GM18867 (cell line): Measurements from ENCODE around the gene LUC7L3.
"Not testable (repeated sequence)": the region's sequence is repeated elsewhere in the genome, so short reads cannot be mapped to it uniquely, and the experiment has no call there.

Experiments used
- ATAC-seq: cut with Tn5 transposase; IDR thresholded peaks from one replicate; pipeline ENCODE4 v1.9.1; 2021; ENCODE audit warnings: mild to moderate bottlenecking, moderate library complexity; ENCODE audit not compliant: unreplicated experiment

Gene LUC7L3

DNA sequence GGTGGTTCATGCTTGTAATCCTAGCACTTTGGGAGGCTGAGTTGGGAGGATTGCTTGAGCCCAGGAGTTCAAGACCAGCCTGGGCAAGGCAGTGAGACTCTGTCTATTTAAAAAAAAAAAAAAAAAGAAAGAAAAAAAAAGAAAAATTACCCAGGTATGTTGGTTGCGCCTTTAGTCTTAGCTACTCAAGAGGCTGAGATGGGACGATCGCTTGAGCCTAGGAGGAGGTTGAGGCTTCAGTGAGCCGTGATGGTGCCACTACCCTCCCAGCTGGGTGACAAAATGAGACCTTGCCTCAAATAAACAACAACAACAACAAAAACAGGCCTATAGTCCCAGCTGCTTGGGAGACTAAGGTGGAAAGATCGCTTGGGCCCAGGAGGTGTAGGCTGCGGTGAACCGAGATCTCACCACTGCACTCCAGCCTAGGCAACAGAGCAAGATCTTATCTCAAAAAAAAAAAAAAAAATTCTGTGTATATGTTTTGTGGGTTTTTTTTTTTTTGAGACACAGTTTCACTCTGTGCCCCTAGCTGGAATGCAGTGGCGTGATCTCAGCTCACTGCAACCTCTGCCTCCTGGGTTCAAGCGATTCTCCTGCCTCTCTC is 60.4 kb downstream of the LUC7L3 start:
- ATAC-seq, result no peak

DNA sequence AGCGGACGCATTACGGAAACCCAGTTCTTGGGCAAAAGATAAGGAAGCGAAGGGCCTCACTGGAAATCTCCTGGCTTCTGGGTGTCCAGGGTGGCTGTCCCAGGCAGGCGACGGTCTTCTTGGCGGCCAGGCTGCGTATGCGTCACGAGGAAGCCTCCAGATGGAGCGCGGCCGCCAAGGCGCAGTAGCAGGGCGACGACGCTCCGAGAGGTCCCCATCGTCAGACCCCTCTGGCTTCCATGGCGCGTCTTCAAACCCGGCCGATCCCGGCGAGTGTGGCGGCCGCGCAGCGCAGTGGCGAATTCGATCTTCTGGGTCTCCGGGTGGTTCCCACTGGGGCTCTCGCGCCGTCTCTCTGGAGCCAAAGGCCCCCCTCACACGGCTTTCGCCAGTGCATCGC is 61.8 kb downstream of the LUC7L3 start:
- ATAC-seq, result no peak

DNA sequence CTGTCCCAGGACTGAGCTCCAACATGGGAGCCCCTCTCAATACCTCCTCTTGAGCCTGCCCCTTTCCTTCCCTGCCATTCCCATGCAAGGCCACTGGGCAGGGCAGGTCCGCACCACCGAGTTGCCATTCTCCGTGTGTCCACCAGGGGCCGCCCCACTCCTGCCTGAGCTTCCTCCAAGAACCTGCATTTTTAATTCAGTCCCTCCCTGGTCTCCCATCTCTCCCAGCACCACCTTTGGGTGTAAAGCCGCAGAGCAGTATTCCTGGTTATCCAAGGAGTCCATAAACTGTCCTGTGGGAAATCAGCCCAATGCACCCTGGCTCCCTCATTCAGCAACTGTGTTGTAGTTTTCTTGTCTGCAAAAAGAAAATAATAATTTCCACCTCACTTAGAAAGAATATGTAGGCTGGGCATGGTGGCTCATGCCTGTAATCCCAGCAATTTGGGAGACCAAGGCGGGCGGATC is 63.8 kb downstream of the LUC7L3 start:
- ATAC-seq, result peak; percentile 58

DNA sequence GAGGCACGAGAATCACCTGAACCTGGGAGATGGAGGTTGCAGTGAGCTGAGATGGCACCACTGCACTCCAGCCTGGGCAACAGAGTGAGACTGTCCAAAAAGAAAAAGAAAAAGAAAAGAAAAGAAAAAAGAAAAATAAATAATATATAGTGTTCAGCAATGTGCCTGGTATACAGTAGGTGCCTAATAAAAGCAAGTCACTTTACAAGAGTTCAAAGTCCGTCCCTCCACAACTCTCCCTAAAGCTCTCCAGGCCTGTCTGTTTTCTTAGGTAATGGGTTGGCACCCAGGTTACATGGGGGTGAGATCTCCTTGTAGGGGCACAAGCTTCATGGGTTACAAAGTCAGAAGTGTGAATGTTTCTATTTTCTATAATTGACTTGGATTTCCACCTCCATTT is 64.5 kb downstream of the LUC7L3 start:
- no peak for ATAC-seq

DNA sequence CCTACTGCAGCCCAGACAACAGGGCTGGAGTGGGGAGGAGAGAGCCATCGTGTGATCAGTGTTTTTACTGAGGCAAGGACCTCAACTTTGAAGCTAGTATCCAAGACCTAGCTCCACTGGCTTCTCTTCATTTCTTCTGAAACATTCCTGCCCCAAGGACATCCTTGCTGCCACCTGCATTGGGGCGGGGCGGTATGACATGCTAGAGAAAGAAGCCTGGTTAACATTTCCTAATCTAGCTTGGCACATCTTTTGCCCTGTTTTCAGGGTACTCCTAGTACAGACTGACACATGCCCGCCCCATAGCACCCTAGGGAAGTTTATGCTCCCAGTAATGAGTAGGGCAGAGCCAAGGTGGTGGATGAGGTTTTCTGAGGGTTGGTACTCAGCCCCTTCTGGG is 65.7 kb downstream of the LUC7L3 start:
- no peak for ATAC-seq

DNA sequence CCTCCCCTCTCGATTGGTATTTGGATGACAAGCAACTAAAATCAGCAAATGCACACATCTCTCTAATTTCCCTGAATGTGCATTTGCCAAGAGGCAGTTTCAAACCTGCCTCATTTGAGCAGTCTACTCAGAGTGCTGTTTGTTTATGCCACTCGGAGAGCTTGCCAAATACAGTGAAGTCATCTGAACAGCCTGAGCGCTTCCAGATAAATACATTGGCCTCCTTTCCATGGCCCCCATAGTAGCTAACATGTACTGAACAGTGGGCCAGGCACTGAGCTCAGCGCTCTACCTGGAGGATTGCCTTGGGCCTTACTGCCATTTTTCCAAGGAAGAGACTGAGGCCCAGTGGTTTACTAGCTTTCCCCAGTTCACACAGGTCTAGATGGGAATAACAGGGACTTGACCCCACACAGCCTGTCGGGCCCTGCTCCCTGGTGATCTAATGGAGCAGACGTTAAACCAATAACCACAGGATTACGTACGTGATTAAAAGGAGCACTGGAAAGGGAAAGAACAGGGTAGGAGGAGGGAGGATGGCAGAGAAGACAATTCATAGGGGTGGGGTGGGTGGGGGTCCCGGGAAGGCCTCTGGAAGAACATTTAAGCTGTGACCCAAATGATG is 66.7 kb downstream of the LUC7L3 start:
- ATAC-seq, result no peak

DNA sequence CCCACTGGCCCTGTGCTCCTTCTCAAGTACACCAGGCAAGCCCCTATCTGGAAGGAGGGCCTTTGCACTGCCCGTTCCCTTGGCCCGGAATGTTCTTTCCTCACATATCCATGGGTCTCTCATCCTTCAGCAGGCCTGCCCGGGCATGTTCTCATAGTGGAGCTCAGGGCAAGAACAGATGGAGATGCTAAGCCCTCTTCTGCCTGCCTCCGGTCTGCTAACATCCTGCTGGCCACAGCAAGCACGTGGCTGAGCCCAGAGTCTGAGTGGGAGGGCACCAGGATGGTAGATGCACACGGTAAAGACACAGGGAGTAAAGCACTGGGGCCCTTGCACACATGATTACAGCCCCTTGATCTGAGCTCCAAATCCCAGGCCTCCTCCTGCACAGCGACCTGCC is 67.7 kb downstream of the LUC7L3 start:
- ATAC-seq, result no peak

DNA sequence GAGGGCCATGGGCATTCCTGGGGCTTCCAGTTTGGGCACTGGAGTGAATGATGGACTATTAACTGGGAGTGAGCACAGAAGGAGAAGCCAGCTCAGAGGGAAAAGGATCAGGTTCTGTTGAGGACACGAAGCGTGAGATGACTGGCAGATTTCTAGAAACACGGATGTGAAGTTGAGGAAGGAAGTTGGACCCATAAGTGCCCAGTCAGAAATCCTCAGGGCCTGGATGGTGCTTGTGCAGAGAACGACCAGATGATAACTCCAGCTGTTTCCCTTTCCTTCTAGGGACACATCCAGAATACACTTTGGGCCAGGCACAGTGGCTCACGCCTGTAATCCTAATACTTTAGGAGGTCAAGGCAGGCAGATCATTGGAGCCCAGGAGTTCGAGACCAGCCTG is 71.2 kb downstream of the LUC7L3 start:
- ATAC-seq, result no peak

DNA sequence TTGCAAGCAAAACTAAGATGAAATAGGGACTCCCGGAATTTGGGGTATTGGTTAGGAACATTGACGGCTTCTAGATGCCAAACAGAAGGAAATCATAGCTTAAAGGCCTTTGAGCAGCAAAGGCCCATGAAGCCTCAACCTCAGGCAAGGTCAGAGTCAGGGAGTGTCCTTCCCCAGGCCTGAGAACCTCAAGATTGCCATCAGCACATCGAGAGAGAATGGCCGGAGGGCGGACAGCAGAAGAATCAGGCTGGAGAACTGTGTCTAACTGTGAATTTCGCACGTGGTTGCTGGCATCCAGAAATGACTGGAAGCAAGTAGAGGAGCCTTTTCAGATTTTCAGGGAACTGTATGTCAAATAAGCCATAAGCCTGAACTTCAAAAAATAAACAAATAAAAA is 72.7 kb downstream of the LUC7L3 start:
- ATAC-seq, result no peak

DNA sequence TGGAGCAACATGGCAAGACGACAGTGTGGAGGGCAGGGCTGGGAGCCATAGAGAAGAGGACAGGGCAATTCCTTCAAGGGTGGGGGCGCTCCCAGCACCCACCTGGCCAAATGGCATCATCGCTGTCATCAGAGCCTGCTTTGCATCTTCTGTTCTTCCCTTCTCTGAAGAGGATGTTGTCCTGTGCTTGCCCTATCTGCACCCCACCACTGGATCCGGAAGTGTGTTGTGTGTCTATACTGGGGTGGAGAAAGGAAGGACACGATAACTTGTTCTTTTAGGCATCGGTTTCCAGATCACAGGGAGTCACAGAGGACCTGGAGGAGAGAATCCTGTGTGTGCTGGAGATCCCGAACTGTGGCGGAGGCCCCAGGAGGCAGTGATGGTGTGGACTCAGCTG is 73.6 kb downstream of the LUC7L3 start:
- ATAC-seq, result no peak

DNA sequence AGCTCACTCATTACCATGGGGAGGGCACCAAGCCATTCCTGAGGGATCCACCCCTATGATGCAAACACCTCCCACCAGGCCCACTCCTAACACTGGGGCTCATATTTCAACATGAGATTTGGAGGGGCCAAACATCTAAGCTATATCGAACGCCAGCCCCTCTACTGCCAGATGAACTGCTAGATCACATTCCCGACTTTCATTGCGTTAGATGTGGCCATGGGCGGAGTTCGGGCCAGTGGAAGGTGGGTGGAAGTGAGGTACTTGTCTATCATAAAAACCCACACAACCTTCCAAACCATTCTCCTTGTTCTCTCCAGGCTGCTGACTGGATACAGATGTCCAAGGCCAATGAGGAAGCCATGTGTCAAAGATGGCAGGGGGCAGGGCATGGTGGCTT is 75.0 kb downstream of the LUC7L3 start:
- no peak for ATAC-seq

DNA sequence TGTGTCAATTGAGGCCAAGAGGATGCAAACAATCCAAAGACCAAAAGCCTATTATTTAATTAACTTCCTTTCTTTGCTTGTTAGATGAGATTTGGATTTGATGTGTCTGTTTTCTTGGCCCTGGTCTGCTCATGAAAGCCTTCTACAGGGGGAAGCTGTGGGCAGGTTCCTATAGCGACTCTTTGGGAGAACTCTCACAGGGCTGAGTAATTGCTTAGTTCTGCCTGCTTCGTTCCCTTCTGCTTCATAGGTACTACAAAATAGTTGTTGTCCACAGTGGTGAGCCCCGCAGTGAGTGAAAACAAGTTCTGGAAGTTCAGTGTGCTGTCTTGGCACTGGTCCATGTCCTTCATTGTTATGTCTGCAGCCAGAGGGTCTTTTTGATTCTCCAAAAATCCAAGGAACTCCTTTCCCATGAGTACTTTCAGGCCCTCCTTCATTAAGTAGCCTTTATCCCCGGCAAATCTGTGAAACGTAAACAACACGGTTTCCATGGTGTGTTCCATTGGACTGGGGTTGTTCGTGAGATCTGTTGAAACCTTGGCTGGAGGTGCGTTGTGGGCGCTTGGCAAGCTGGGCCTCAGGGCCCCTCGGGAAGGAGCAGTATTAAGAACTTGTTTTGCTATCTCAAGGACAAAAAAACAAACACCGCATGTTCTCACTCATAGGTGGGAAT is 77.9 kb downstream of the LUC7L3 start:
- ATAC-seq, result no peak

DNA sequence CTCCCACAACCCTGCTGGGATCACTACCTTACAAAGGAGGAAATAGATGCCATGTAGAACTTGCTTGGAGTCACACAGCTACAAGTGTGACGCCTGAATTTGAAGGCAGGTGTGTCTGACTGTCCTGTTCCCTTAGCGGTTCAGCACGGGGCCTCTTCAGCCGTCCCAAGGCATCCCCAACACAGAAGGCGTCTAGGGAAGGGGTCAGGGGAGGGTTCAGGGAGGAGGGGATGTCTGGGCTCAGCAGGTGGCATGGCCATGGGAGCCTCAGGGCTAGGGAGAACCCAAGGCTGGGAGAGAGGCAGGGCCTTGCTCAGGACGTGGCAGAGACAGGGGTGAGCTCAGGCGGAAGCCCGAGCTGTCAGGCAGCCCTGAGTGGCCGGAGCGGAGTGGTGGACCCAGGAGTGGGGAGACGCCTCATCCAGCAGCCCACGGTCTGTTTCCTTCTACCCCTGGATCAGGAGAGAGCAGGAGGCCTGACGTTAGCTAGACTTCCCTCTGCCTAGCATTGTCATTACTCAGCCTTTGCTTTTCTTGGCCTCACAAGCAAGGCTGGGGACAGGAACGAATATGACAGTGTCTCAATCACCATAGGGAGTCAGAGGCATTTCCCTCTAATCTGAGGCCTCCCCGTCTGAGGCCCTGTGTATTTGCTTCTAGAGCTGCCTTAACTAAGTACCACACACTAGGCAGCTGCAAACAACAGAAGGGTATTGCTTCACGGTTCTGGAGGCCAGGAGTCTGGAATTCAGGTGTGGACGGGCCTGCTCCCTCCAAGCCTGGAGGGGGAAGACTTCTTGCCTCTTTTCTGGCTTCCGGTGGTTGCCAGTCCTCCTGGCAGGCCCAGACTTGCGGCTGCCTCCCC is 79.3 kb downstream of the LUC7L3 start:
- ATAC-seq, result no peak

DNA sequence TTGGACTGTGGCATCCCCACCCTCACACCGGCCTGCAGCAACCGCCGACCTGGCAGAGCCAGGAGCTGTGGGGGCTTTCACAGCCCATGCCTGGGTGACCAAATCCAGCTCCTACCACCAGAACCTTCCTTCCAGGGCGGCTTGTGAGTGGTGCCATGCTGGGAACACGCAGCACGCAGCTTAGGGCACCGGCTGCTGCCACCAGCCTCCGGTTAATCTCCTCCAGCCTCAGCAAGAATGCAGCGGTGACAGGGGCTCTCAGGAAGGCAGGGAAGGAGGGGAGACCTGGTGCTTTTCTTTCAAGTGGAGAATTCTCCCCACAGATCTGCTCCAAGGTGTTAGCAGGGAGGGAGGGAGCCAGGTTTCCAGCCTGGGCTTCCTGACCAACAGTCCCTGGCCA is 80.2 kb downstream of the LUC7L3 start:
- ATAC-seq, result no peak

DNA sequence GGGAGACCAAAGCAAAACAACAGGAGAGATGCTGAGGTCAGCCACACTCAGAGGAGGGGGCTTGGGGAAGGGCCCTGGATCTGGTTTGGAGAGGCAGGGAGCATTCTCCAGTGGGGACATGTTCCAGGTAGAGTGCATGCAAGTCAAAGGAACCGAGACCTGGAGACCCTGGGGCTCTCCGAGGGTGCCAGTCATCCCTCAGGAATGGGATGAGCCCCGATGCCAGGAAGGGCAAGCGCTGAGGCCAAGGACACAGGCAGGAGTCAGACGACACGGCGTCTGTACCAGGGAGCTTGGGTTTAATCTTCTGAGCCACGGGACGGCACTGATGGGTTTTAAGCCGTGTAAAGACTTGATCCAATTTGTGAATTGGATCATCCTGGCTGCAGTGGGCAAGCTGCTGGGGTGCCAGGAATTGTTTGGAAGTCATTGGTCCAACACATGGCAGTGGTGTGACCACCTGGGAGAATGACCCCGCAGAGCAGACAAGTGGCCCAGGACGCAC is 80.8 kb downstream of the LUC7L3 start:
- no peak for ATAC-seq

DNA sequence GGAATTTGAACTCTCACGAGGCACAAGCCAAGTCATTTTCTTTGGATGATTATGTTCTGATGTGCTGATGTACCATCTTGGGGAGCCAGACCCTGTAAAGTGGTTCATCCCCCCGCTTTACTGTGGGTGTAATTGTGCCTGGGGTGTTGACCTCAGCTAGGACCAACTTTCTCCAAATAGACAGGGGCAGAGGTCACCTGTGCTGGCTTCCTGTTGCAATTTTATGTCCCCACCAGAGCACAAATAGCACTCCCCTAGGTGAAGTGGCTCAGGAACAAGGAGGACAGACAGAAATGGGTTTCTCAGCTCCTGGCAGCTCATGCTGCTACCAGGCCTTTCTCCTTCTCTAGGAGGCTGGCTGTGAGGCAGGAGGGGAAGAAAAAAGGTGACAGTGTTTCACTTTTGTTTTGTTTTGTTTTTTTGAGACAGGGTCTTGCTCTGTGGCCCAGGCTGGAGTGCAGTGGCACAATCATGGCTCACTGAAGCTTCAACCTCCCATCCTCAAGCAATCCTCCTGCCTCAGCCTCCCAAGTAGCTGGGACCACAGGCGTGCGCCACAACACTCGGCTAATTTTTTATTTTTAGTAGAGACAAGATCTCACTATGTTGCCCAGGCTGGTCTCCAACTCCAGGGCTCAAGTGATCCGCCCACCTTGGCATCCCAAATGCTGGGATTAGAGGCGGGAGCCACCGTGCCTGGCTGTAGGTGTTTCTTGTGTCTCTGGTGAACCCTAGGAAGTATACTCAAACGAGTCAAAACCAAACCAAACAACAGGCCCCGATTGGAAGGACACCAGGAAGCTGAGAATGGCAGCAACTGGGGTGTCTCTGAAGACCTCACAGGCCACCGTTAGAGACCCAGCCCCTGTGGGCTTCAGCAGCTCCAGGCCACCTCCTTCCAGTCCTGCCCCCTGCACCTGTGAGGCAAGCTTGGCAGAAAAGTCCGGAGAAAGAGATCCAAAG is 83.5 kb downstream of the LUC7L3 start:
- no peak for ATAC-seq

DNA sequence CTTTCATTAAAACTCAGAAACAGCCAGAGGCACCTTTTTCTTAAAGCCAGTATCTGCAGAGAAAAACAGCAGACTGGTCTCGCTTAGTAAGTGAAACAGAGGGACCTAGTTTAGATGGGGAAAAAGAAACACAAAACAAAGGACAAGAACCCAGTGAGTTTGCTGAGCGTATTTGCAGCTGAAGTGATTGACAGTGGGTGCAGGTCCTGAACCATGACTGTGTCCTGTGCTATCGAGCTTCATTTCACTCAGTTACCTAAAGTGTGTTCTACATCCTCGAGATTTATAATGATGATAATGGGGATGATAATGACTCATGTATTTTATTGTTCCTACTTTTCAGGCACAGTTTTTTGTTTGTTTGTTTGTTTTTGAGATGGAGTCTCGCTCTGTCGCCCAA is 84.3 kb downstream of the LUC7L3 start:
- ATAC-seq, result no peak

DNA sequence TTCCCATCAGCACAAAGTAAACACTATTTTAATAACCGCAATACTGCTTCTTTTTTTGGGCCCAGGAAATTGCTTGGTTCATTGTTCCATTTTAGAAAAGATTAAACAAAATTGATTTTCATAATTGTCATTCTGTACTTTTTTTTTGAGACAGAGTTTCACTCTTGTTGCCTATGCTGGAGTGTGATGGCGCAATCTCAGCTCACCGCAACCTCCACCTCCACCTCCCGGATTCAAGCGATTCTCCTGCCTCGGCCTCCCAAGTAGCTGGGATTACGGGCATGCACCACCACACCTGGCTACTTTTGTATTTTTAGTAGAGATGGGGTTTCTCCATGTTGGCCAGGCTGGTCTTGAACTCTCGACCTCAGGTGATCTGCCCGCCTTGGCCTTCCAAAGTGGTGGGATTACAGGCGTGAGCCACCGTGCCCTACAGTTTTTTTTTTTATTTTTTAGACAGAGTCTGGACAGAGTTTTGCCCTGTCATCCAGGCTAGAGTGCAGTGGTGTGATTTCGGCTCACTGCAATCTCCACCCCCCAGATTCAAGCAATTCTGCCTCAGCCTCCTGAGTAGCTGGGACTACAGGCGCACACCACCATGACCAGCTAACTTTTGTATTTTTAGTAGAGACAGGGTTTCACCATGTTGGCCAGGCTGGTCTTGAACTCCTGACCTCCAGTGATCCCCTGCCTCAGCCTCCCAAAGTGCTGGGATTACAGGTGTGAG is 85.5 kb downstream of the LUC7L3 start:
- ATAC-seq, result not testable (repeated sequence)

DNA sequence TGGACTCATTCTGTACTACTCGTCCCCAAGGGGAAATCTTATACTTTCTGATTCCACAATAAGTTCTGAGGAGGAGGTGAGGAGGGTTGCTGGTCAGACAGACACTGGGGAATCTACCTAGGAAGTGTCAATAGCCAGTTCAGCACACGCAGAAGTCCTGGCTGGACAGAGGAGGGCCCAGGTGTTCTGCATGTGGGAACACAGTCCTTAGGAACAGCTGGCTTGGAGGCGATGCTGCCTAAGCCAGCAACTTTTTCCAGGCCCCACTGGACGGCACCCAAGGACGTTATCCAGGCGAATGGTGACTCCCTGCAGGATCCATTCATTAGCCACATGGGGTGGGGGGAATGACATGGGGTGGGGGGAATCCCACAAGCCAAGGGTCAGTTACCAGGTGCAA is 86.1 kb downstream of the LUC7L3 start:
- no peak for ATAC-seq
